Measurements from ENCODE around the gene SLC34A1. TPM values are rescaled to one million over a fixed set of nuclear protein-coding genes. Genes with fewer than 3 reads are reported as not detected.

SLC34A1 gene
- total RNA-seq, 4 donors from 2014 or later = not detected

DNA sequence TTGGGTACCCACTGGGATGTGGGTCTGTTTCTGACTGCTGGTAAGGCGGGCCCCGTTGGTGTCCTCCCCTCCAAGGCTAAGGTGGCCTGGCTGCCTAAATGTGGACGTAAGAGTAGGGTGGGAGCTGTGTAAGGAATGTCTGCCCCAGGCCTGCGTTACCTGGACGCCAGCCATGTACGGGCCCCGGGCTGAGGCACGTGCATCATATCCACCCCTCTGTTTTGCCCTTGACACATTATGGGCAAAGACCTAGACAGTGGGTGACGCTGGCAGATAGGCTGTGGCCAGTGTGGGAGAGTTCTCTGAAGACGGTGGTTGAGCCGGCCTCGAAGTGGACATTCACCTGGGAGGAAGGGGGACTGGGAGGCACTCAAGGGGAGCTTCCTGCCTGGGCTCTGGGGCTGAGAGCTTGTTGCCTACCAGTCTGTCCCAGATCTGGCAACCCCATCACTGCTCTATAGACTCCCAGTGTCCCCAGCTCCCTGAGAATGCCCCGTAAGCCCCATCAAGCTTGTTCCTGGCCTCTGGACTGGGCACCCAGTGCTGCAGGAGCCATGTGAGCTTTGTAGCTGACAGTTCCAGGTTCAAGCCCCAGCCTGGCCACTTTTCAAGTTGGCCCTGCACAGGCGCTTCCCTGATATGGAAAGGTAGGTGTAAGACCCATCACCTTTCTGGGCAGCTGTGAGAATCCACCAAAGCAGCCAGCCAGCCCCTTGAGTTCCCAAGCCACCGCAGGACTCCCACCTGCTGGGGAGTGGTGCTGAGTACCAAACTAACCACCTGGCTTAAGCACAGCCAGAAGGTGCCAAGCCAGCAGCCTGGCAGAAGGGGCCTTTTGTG lies 59.1 kb downstream of the SLC34A1 start:
- Histone ChIP-seq H3K4me3 (replicated peaks in 1 of 3) (no peak overlapping the region), H3K4me1 (peaks cover 16 to 24% of the 10 kb centered on the region in 2 donors), H3K36me3 (peaks cover 2 to 6% of the 10 kb centered on the region in 2 donors), H3K27ac (no peak overlapping the region), H3K27me3 (no peaks in the 10 kb centered on the region), H3K9me3 (no peaks in the 10 kb centered on the region)
- TF ChIP-seq, protein P1, sequence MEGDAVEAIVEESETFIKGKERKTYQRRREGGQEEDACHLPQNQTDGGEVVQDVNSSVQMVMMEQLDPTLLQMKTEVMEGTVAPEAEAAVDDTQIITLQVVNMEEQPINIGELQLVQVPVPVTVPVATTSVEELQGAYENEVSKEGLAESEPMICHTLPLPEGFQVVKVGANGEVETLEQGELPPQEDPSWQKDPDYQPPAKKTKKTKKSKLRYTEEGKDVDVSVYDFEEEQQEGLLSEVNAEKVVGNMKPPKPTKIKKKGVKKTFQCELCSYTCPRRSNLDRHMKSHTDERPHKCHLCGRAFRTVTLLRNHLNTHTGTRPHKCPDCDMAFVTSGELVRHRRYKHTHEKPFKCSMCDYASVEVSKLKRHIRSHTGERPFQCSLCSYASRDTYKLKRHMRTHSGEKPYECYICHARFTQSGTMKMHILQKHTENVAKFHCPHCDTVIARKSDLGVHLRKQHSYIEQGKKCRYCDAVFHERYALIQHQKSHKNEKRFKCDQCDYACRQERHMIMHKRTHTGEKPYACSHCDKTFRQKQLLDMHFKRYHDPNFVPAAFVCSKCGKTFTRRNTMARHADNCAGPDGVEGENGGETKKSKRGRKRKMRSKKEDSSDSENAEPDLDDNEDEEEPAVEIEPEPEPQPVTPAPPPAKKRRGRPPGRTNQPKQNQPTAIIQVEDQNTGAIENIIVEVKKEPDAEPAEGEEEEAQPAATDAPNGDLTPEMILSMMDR (IDR thresholded peaks at IDR 0.05) = no peak
- no peak for TF ChIP-seq POLR2A (IDR thresholded peaks at IDR 0.05)
- 80% methylated on average over 10 to 13 of the region's 15 CpGs for WGBS, 2 donors
- intact Hi-C loops (cut with DNase I) = no loop called here
- no peak for DNase-seq

DNA sequence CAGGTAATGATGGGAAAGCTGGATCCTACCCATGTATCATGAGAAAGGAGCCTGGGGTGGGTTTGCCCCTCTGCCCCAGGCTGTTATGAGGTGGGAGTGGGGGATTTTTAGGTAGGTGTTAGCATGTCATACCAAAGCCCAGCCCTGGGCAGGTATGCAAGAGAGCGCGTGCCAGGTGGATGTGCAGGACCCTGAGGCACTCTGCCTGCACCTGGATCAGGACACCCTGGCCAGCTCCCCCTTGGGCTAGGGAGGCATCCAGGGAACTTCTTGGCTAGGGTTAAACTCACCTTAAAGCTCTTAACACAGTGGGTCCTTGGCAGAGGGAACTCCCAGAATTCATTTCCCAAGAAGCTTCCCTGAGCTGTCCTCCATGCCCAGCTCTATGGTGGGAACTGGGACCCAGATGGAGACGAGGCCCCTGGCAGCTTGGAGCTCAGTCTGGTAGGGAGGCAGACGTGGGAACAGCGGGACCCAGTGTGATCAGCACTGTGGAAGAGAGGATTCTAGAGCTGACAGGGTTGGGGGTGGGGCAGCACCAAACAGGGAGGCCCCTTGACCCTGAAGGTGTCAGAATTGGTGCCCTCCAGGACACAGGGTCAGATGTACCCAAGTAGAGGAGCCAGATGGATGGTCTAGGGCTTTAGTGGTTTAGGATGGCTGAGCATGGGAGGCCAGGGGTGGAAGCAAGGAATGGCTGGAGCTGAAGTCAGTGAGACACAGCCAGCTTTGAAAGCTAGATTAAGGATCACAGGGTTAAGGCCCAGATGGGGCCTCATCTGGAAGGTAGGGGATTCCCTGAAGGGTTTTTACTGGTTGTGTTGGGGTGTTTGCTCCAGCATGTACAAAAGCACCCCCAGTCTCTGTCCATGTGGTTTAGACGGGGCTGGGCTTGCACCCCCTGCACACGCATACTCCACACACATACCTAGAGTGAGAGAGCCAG lies 60.1 kb downstream of the SLC34A1 start:
- intact Hi-C loops (cut with DNase I) = no loop called here
- Histone ChIP-seq H3K9me3 (no peaks in the 10 kb centered on the region), H3K27me3 (no peaks in the 10 kb centered on the region), H3K36me3 (peaks cover 0 to 2% of the 10 kb centered on the region in 2 donors), H3K27ac (no peak overlapping the region), H3K4me1 (peaks cover 16 to 24% of the 10 kb centered on the region in 2 donors), H3K4me3 (replicated peaks in 1 of 3) (no peak overlapping the region)
- TF ChIP-seq, protein P1 (IDR thresholded peaks at IDR 0.05) = no peak
- TF ChIP-seq POLR2A (IDR thresholded peaks at IDR 0.05) = no peak
- WGBS, 2 donors = 55 to 71% methylated on average over 7 of the region's 7 CpGs
- DNase-seq = no peak

DNA sequence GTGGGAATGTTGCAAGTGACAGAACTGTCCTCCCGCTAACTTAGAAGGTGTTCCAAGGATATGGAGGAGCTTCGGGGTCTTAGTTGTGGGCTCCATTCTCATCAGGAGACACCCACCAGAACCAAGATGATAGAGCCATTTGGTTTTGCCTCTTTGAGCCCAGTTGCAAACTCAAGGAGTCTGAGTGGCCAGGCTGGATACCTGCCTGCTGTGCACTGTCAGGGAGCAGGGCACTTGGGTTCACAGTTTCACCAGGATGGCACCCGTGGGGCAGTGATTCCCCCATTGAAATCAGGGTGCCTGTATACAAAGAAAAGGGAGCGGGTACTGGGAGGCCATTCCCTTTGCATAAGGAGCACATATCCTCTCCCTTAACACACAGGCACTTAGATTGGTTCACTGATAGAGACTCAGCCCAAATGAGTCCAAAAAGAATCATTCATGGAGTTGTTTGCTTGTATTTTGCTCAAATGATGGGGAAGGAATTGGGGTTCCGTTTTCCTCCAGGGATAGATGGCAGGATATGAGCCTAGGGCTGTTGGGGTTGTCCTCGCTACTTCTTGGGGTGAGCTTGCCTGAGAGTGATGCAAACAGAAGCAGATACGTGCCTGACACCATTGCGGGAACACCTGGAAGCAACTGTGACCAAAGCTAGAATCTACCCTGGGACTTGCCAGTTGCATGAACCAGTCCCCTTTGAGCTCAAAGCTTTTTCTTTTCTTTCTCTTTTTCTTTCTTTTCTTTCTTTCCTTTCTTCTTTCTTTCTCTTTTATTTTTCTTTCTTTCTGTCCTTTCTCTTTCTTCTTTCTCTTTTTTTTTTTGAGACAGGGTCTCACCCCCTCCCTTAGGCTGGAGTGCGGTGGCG lies 61.0 kb downstream of the SLC34A1 start:
- TF ChIP-seq, protein P1 (IDR thresholded peaks at IDR 0.05) = no peak
- no peak for TF ChIP-seq POLR2A (IDR thresholded peaks at IDR 0.05)
- Histone ChIP-seq H3K9me3 (no peaks in the 10 kb centered on the region), H3K4me3 (replicated peaks in 1 of 3) (no peak overlapping the region), H3K27ac (no peak overlapping the region), H3K27me3 (no peaks in the 10 kb centered on the region), H3K4me1 (peaks cover 16 to 24% of the 10 kb centered on the region in 2 donors), H3K36me3 (peaks cover 0 to 2% of the 10 kb centered on the region in 2 donors)
- intact Hi-C loops (cut with DNase I) = no loop called here
- no peak for DNase-seq
- WGBS, 2 donors = 48 to 54% methylated on average over 8 to 10 of the region's 10 CpGs

DNA sequence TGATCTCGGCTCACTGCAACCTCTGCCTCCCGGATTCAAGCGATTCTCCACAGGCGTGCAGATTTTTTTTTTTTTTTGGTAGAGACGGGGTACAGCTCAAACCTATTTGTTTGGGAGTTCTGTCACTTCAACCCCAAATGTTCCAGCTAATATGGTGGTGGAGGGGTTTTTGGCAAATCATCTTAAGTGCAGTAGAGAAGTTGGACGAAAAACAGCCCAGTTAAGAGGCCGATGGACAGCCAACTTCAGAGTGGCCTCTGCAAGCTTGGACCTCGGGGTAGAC lies 61.6 kb downstream of the SLC34A1 start:
- 4 to 6% methylated on average over 8 of the region's 8 CpGs for WGBS, 2 donors
- Histone ChIP-seq H3K36me3 (peaks cover 0 to 2% of the 10 kb centered on the region in 2 donors), H3K27me3 (no peaks in the 10 kb centered on the region), H3K4me3 (replicated peaks in 1 of 3) (peak overlapping the region in 1 of 3 donors; percentile 51), H3K27ac (no peak overlapping the region), H3K4me1 (peaks cover 16 to 24% of the 10 kb centered on the region in 2 donors), H3K9me3 (no peaks in the 10 kb centered on the region)
- intact Hi-C loops (cut with DNase I) = no loop called here
- no peak for TF ChIP-seq POLR2A (IDR thresholded peaks at IDR 0.05)
- TF ChIP-seq, protein P1 (IDR thresholded peaks at IDR 0.05) = no peak
- DNase-seq = no peak

Measured in thyroid gland (tissue), 4 donors.